SK-N-SH (cell line): Measurements from ENCODE around the gene PPP1R9B. TPM values are rescaled to one million over a fixed set of nuclear protein-coding genes. Genes with fewer than 3 reads are reported as not detected.

Experiments
- CTCF ChIA-PET: fragments of 300-600, 350-600 bp; formaldehyde crosslinking; extraction: SDS; loops from one replicate; lab custom pipeline; 2021; lab: Yijun Ruan, JAX
- POLR2A ChIA-PET: fragments of 350-600 bp; sonication (Branson Sonifier 250); formaldehyde crosslinking; extraction: SDS; loops from one replicate; lab custom pipeline; 2020; ENCODE audit warnings: antibody characterized with exemption, inconsistent platforms; lab: Yijun Ruan, JAX
- DNase-seq: peaks from one replicate; pipeline ENCODE4 v3.0.0; 2012
- H2AFZ ChIP-seq: fragments of 200-600 bp; sonication (generic); 2 replicates; pipeline ENCODE4 v1.8.1; 2016; ENCODE audit warnings: antibody characterized with exemption, mild to moderate bottlenecking, low read depth
- H3F3A ChIP-seq: fragments of 200-600 bp; sonication (generic); replicated peaks from 2 replicates; pipeline ENCODE3; 2016; ENCODE audit warnings: antibody characterized with exemption, mild to moderate bottlenecking; ENCODE audit not compliant: insufficient read depth
- H3K27ac ChIP-seq, 2 experiments: fragments of 200-500 bp in 1 of 2; fragments of 200-600 bp in 1 of 2; sonication (Bioruptor generic) in 1 of 2; sonication (generic), shearing (Covaris generic) in 1 of 2; 2 replicates each; pipeline versions ENCODE4 v1.5.1 to v1.6.1; 2014 to 2016; ENCODE audit warnings: low read depth in 2 of 2, inconsistent platforms in 1 of 2, low read length in 1 of 2, mild to moderate bottlenecking in 1 of 2, mixed read lengths in 1 of 2
- H3K27me3 ChIP-seq: fragments of 200-600 bp; sonication (generic), shearing (Covaris generic); 2 replicates; pipeline ENCODE4 v1.6.1; 2016; ENCODE audit warnings: mixed run types; ENCODE audit not compliant: insufficient read depth
- H3K36me3 ChIP-seq, 2 experiments: fragments of 200-500 bp in 1 of 2; fragments of 200-600 bp in 1 of 2; sonication (Bioruptor generic) in 1 of 2; sonication (generic) in 1 of 2; replicated peaks in 1 of 2; 2 replicates each; pipeline versions ENCODE3 to v1.5.1; 2014 to 2016; ENCODE audit warnings: low read length in 1 of 2, mild to moderate bottlenecking in 1 of 2; ENCODE audit not compliant: insufficient read depth in 2 of 2, control insufficient read depth in 1 of 2
- H3K4me1 ChIP-seq, 2 experiments: fragments of 200-500 bp in 1 of 2; fragments of 200-600 bp in 1 of 2; sonication (Bioruptor generic) in 1 of 2; sonication (generic), shearing (Covaris generic) in 1 of 2; 2 replicates each; pipeline versions ENCODE4 v1.5.1 to v1.6.1; 2014 to 2016; ENCODE audit warnings: low read depth in 1 of 2, low read length in 1 of 2, mixed run types in 1 of 2; ENCODE audit not compliant: insufficient read depth in 2 of 2, control insufficient read depth in 1 of 2
- H3K4me2 ChIP-seq: fragments of 200-600 bp; sonication (generic), shearing (Covaris generic); 2 replicates; pipeline ENCODE4 v1.6.1; 2017; ENCODE audit warnings: mixed run types
- H3K4me3 ChIP-seq, 2 experiments: fragments of 200-500 bp in 1 of 2; fragments of 200-600 bp in 1 of 2; sonication (Bioruptor generic) in 1 of 2; sonication (generic), shearing (Covaris generic) in 1 of 2; 2 replicates each; pipeline versions ENCODE4 v1.5.1 to v1.8.1; 2014 to 2016; ENCODE audit warnings: low read depth in 2 of 2, inconsistent platforms in 1 of 2, low read length in 1 of 2, mild to moderate bottlenecking in 1 of 2, mixed read lengths in 1 of 2, moderate library complexity in 1 of 2
- H3K79me2 ChIP-seq: fragments of 200-600 bp; sonication (generic); 2 replicates; pipeline ENCODE4 v1.8.1; 2017; ENCODE audit warnings: mild to moderate bottlenecking; ENCODE audit not compliant: insufficient read depth
- H3K9ac ChIP-seq: fragments of 200-600 bp; sonication (generic); 2 replicates; pipeline ENCODE4 v1.6.1; 2017; ENCODE audit warnings: mixed run types
- H3K9me2 ChIP-seq: fragments of 200-600 bp; sonication (generic); 2 replicates; pipeline ENCODE4 v1.6.1; 2017; ENCODE audit warnings: mixed run types
- H3K9me3 ChIP-seq: fragments of 200-600 bp; sonication (generic); 2 replicates; pipeline ENCODE4 v1.6.1; 2017; ENCODE audit warnings: mixed run types, mild to moderate bottlenecking, moderate library complexity
- H4K20me1 ChIP-seq: fragments of 200-600 bp; sonication (generic); 2 replicates; pipeline ENCODE4 v1.6.1; 2017; ENCODE audit warnings: mild to moderate bottlenecking, mixed run types; ENCODE audit not compliant: insufficient read depth
- EZH2phosphoT487 ChIP-seq: fragments of 200-600 bp; sonication (generic); IDR thresholded peaks from 2 replicates; pipeline ENCODE4 v1.6.1; 2017; ENCODE audit warnings: low read depth, mixed run types, mild to moderate bottlenecking, antibody characterized with exemption, moderate library complexity, borderline replicate concordance
- MAX ChIP-seq: IDR thresholded peaks from 2 replicates; pipeline ENCODE4 v1.4.0; 2012; ENCODE audit warnings: low read depth
- MEF2A ChIP-seq: IDR thresholded peaks from 2 replicates; pipeline ENCODE4 v1.4.0; 2012; ENCODE audit warnings: low read depth, borderline replicate concordance
- MXI1 ChIP-seq: IDR thresholded peaks from 2 replicates; pipeline ENCODE4 v1.6.1; 2012; ENCODE audit warnings: mild to moderate bottlenecking, low read depth, low read length, improper control_type of control experiment
- NFIC ChIP-seq: IDR thresholded peaks from 2 replicates; pipeline ENCODE4 v1.4.0; 2012; ENCODE audit warnings: borderline replicate concordance
- NRF1 ChIP-seq: IDR thresholded peaks from 2 replicates; pipeline ENCODE4 v1.6.1; 2012; ENCODE audit warnings: low read depth, mild to moderate bottlenecking, low read length
- PBX3 ChIP-seq: IDR thresholded peaks from 2 replicates; pipeline ENCODE4; 2012
- POLR2AphosphoS5 ChIP-seq: IDR thresholded peaks from 2 replicates; pipeline ENCODE4 v1.6.1; 2012; ENCODE audit warnings: low read depth, low read length
- RAD21 ChIP-seq: IDR thresholded peaks from 2 replicates; pipeline ENCODE4 v1.6.1; 2012; ENCODE audit warnings: mild to moderate bottlenecking, low read length
- RCOR1 ChIP-seq: fragments of 150-350 bp; IDR thresholded peaks from 2 replicates; pipeline ENCODE4 v1.6.1; 2017; ENCODE audit warnings: antibody characterized with exemption, low read length
- REST ChIP-seq: IDR thresholded peaks from 2 replicates; pipeline ENCODE4 v1.6.1; 2012; ENCODE audit warnings: mild to moderate bottlenecking, low read depth, low read length, moderate library complexity
- RXRA ChIP-seq: IDR thresholded peaks from 2 replicates; pipeline ENCODE4 v1.4.0; 2012; ENCODE audit warnings: low read depth, mild to moderate bottlenecking, borderline replicate concordance
- SIN3A ChIP-seq: IDR thresholded peaks from 2 replicates; pipeline ENCODE4 v1.6.1; 2012; ENCODE audit warnings: low read depth, mild to moderate bottlenecking, low read length, moderate library complexity, borderline replicate concordance
- TAF1 ChIP-seq: IDR thresholded peaks from 2 replicates; pipeline ENCODE4 v1.6.1; 2012; ENCODE audit warnings: low read depth, mild to moderate bottlenecking, low read length, moderate library complexity, borderline replicate concordance
- TCF12 ChIP-seq: IDR thresholded peaks from 2 replicates; pipeline ENCODE4 v1.4.0; 2012
- TEAD4 ChIP-seq: IDR thresholded peaks from 2 replicates; pipeline ENCODE4 v1.4.0; 2012; ENCODE audit warnings: mild to moderate bottlenecking, borderline replicate concordance; ENCODE audit not compliant: insufficient read depth
- USF2 ChIP-seq: fragments of 150-350 bp; IDR thresholded peaks from 2 replicates; pipeline ENCODE4 v1.6.1; 2017; ENCODE audit warnings: antibody characterized with exemption, low read length, low read depth, borderline replicate concordance
- YY1 ChIP-seq: IDR thresholded peaks from 2 replicates; pipeline ENCODE4 v1.4.0; 2012; ENCODE audit warnings: low read depth, mild to moderate bottlenecking
- whole genome bisulfite sequencing: methylation state at CpG from one replicate; pipeline ENCODE4 v1.1.6; 2017; ENCODE audit warnings: low lambda C conversion rate; 5-methylcytosine and 5-hydroxymethylcytosine counted together
- polyA plus RNA-seq, 3 experiments: library from polyadenylated mRNA; depleted of rRNA; stranded (reverse); fragments of >200 nt; gene quantifications; 2 replicates each; pipeline ENCODE4 v1.2.3, GENCODE V29; 2012
- TF ChIP-seq, protein P1 (sequence below): IDR thresholded peaks from 2 replicates; pipeline ENCODE4 v1.4.0; 2012; ENCODE audit warnings: low read depth, borderline replicate concordance

The PPP1R9B gene
- polyA plus RNA-seq, 1 of the 3 experiments (the other 2 are of a cell fraction) = 35.2 TPM

- DNase-seq = no peak
- peaks cover 5% of the 10 kb centered on the region for H3F3A ChIP-seq
- H3K9me3 ChIP-seq = no peaks in the 10 kb centered on the region
- H3K9ac ChIP-seq = no peak overlapping the region
- no peaks in the 10 kb centered on the region for H3K9me2 ChIP-seq
- TF ChIP-seq TAF1 (no peak), MAX (no peak), NFIC (no peak), NRF1 (no peak), RCOR1 (no peak), RXRA (no peak), YY1 (no peak), EZH2phosphoT487 (no peak), REST (no peak), PBX3 (no peak), TCF12 (no peak), MXI1 (no peak), MEF2A (no peak), USF2 (no peak), RAD21 (no peak), SIN3A (no peak), POLR2AphosphoS5 (no peak), TEAD4 (no peak)
- TF ChIP-seq, protein P1, sequence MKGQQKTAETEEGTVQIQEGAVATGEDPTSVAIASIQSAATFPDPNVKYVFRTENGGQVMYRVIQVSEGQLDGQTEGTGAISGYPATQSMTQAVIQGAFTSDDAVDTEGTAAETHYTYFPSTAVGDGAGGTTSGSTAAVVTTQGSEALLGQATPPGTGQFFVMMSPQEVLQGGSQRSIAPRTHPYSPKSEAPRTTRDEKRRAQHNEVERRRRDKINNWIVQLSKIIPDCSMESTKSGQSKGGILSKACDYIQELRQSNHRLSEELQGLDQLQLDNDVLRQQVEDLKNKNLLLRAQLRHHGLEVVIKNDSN = no peak
- TF ChIP-seq, all 33 proteins: peak for 0
- H3K36me3 ChIP-seq = peaks cover 5 to 26% of the 10 kb centered on the region in 2 experiments
- POLR2A ChIA-PET = no interaction called here
- no peak overlapping the region for H3K4me3 ChIP-seq
- H3K4me1 ChIP-seq = peaks cover 0 to 24% of the 10 kb centered on the region in 2 experiments; a peak in 1 of 4 replicates
- no peaks in the 10 kb centered on the region for H3K79me2 ChIP-seq
- H2AFZ ChIP-seq = no peak overlapping the region
- no peak overlapping the region for H3K27ac ChIP-seq
- no peaks in the 10 kb centered on the region for H3K27me3 ChIP-seq
- 84% methylated on average over 7 of the region's 7 CpGs for whole genome bisulfite sequencing
- CTCF ChIA-PET = interaction anchor here (0.7 to 16.3 kb wide), 12 partner anchors 9 to 91 kb away, joined by 3 to 297 read pairs (median 3); partner anchors contain the start of genes PDK2, SAMD14 and SGCA
- H4K20me1 ChIP-seq = no peaks in the 10 kb centered on the region
- H3K4me2 ChIP-seq = no peak overlapping the region
Measured at GRCh38 chr17:50109207-50109606, 41.3 kb downstream of the PPP1R9B start.
